SIG-M5 (cell line): ENCODE results near the gene FSHR.

Experiments used
- DNase-seq: peaks from one replicate; lab custom pipeline; 2025; lab: John Stamatoyannopoulos, UW

The FSHR gene

GRCh38 chr2:49154140-49154539 is at the start of gene FSHR:
FSHR (minus strand) TSS chr2:49154515; CDS start chr2:49154417, 98 bp downstream.
- no peak for DNase-seq

- DNase-seq: no peak
These were observed 45.0 kb upstream of the FSHR start for GRCh38 chr2:49199266-49199665.

- no peak for DNase-seq
These were observed 40.4 kb upstream of the FSHR start for GRCh38 chr2:49194701-49195100.

GRCh38 chr2:49192036-49192435 is 37.7 kb upstream of the FSHR start:
- no peak for DNase-seq

- no peak for DNase-seq
These were observed 35.4 kb upstream of the FSHR start for GRCh38 chr2:49189512-49190225.

- DNase-seq: no peak
These were observed 31.8 kb upstream of the FSHR start for GRCh38 chr2:49186050-49186648.

GRCh38 chr2:49178656-49179055 is 24.3 kb upstream of the FSHR start:
- no peak for DNase-seq

GRCh38 chr2:49177194-49177593 is 22.9 kb upstream of the FSHR start:
- no peak for DNase-seq

GRCh38 chr2:49175831-49176230 is 21.5 kb upstream of the FSHR start:
- DNase-seq: no peak

GRCh38 chr2:49174750-49175149 is 20.4 kb upstream of the FSHR start:
- no peak for DNase-seq

- no peak for DNase-seq
These were observed 12.8 kb upstream of the FSHR start for GRCh38 chr2:49167131-49167530.

GRCh38 chr2:49165662-49166061 is 11.3 kb upstream of the FSHR start:
- DNase-seq: no peak

GRCh38 chr2:49164729-49165128 is 10.4 kb upstream of the FSHR start:
- no peak for DNase-seq

GRCh38 chr2:49162151-49162550 is 7.8 kb upstream of the FSHR start:
- no peak for DNase-seq

GRCh38 chr2:49154891-49155290 is 576 bp upstream of the FSHR start:
- DNase-seq: no peak

GRCh38 chr2:49153252-49153651 is 1.1 kb downstream of the FSHR start:
- no peak for DNase-seq

- DNase-seq: no peak
These were observed 1.5 kb downstream of the FSHR start for GRCh38 chr2:49152824-49153223.

GRCh38 chr2:49146401-49146800 is 7.9 kb downstream of the FSHR start:
- DNase-seq: no peak

- no peak for DNase-seq
These were observed 22.5 kb downstream of the FSHR start for GRCh38 chr2:49131801-49132200.

- DNase-seq: no peak
These were observed 25.3 kb downstream of the FSHR start for GRCh38 chr2:49129034-49129433.

GRCh38 chr2:49123600-49123999 is 30.7 kb downstream of the FSHR start:
- DNase-seq: no peak

- DNase-seq: no peak
These were observed 32.2 kb downstream of the FSHR start for GRCh38 chr2:49122107-49122506.

- no peak for DNase-seq
These were observed 41.3 kb downstream of the FSHR start for GRCh38 chr2:49113046-49113445.

GRCh38 chr2:49111456-49111855 is 42.9 kb downstream of the FSHR start:
- DNase-seq: no peak
